GM12878 (cell line): ENCODE results near the gene SEPHS1. TPM values are rescaled to one million over a fixed set of nuclear protein-coding genes. Genes with fewer than 3 reads are reported as not detected.

Experiments used
- ATAC-seq: fragments of 200-7000 bp; cut with Tn5 transposase; 3 replicates; pipeline ENCODE4 v1.9.1; 2020; ENCODE audit warnings: mild to moderate bottlenecking, moderate library complexity
- BruUV-seq: library from RNA; stranded (reverse); fragments of 400-500 nt; replicated peaks from 2 replicates; lab custom pipeline; 2021; lab: Mats Ljungman, UMichigan
- CTCF ChIA-PET: fragments of 300-600 bp; sonication (Branson Sonifier 250); formaldehyde crosslinking; extraction: SDS; loops from one replicate; lab custom pipeline; 2021; ENCODE audit warnings: inconsistent platforms; lab: Yijun Ruan, JAX
- POLR2A ChIA-PET: fragments of 350-600 bp; formaldehyde crosslinking; extraction: SDS; loops from one replicate; lab custom pipeline; 2021; ENCODE audit warnings: inconsistent platforms; lab: Charles Lee
- RAD21 ChIA-PET: fragments of 300-600 bp; sonication (Branson Sonifier 250); formaldehyde crosslinking; loops from one replicate; lab custom pipeline; 2023; ENCODE audit warnings: antibody characterized with exemption; ENCODE audit not compliant: unreplicated experiment; lab: Charles Lee
- SMC1A ChIA-PET: fragments of 300-600 bp; sonication (Branson Sonifier 250); formaldehyde crosslinking; loops from one replicate; lab custom pipeline; 2023; ENCODE audit not compliant: unreplicated experiment, uncharacterized antibody; lab: Charles Lee
- DNase-seq: peaks from one replicate; pipeline ENCODE4 v3.0.0-alpha.2; 2011; ENCODE audit warnings: low read depth, low spot score
- FAIRE-seq: peaks from 3 replicates; lab custom pipeline; 2011; peaks lifted over from hg19 to GRCh38; lab: Jason Lieb, UNC
- H2AFZ ChIP-seq: 2 replicates; pipeline ENCODE4 v1.6.0; 2011; ENCODE audit warnings: low read depth, low read length, control low read depth; ENCODE audit not compliant: control insufficient read depth
- H3K27ac ChIP-seq: 2 replicates; pipeline ENCODE4 v1.5.1; 2011; ENCODE audit warnings: control low read depth; ENCODE audit not compliant: control insufficient read depth, insufficient read depth
- H3K27me3 ChIP-seq, 2 experiments: replicated peaks in 1 of 2; 2 replicates each; pipeline versions ENCODE4 v1.6.0 to v1.6.1; 2011; ENCODE audit warnings: low read length in 1 of 2; ENCODE audit not compliant: control insufficient read depth in 2 of 2, insufficient read depth in 2 of 2
- H3K36me3 ChIP-seq, 2 experiments: 2 replicates each; pipeline ENCODE4 v1.5.1; 2011; ENCODE audit warnings: low read length in 1 of 2; ENCODE audit not compliant: control insufficient read depth in 2 of 2, insufficient read depth in 2 of 2
- H3K4me1 ChIP-seq: 2 replicates; pipeline ENCODE4 v1.6.1; 2011; ENCODE audit warnings: mild to moderate bottlenecking, low read length, moderate library complexity, mixed read lengths; ENCODE audit not compliant: control insufficient read depth, insufficient read depth
- H3K4me2 ChIP-seq: 2 replicates; pipeline ENCODE4 v1.6.0; 2011; ENCODE audit warnings: control low read depth; ENCODE audit not compliant: control insufficient read depth, insufficient read depth
- H3K4me3 ChIP-seq: fragments of 200-600 bp; sonication (generic); 2 replicates; pipeline ENCODE4 v1.5.1; 2016
- H3K79me2 ChIP-seq: 2 replicates; pipeline ENCODE4 v1.6.0; 2011; ENCODE audit warnings: low read length; ENCODE audit not compliant: control insufficient read depth, insufficient read depth
- H3K9ac ChIP-seq: 2 replicates; pipeline ENCODE4 v1.8.0; 2011; ENCODE audit warnings: low read length, control low read depth, mixed read lengths; ENCODE audit not compliant: control insufficient read depth, insufficient read depth
- H3K9me3 ChIP-seq: replicated peaks from 3 replicates; pipeline ENCODE4 v1.5.1; 2011; ENCODE audit warnings: mild to moderate bottlenecking, low read length; ENCODE audit not compliant: control insufficient read depth, insufficient read depth
- H4K20me1 ChIP-seq: 2 replicates; pipeline ENCODE4 v1.6.0; 2011; ENCODE audit not compliant: control insufficient read depth, insufficient read depth
- E2F8 ChIP-seq: fragments of 450-650 bp; IDR thresholded peaks from 2 replicates; pipeline ENCODE4 v1.6.1; 2018; ENCODE audit warnings: mild to moderate bottlenecking, low read depth, moderate library complexity; ENCODE audit not compliant: partially characterized antibody
- RBBP5 ChIP-seq: fragments of 200-600 bp; sonication (generic); conservative IDR thresholded peaks from 2 replicates; pipeline ENCODE4 v1.6.1; 2016
- SREBF2 ChIP-seq: IDR thresholded peaks from 2 replicates; pipeline ENCODE4 v1.6.1; 2012; ENCODE audit warnings: mild to moderate bottlenecking, low read length
- WGBS: methylation state at CpG from one replicate; pipeline ENCODE4 v1.1.6; 2016; ENCODE audit warnings: low lambda C conversion rate; ENCODE audit not compliant: insufficient replicate concordance, insufficient coverage; ENCODE audit errors: missing lambda C conversion rate; 5-methylcytosine and 5-hydroxymethylcytosine counted together
- in situ Hi-C: fragments of 300-500 bp; cut with MboI; formaldehyde crosslinking; loops from 9 replicates; pipeline ENCODE4 v1.14.3; 2018; ENCODE audit warnings: mixed read lengths
- intact Hi-C: fragments of 100-400 bp; cut with micrococcal nuclease; formaldehyde crosslinking; loops from one replicate; pipeline ENCODE4 v1.14.2; 2022; ENCODE audit not compliant: unreplicated experiment
- polyA plus RNA-seq, 11 experiments: library from polyadenylated mRNA; depleted of rRNA in 4 of 11; unstranded in 6 of 11; stranded (reverse) in 5 of 11; fragments of >200 nt; fragmentation: Nextera tagmentation in 4 of 11; fragmentation: Illumina TruSeq in 1 of 11; extraction: Ambion mirVana in 4 of 11; extraction: Trizol in 1 of 11; gene quantifications; 1 replicate in 1 of 11; 2 replicates in 10 of 11; pipeline versions ENCODE4 v1.2.1 to v1.2.3, GENCODE V29; 2011 to 2016; ENCODE audit warnings: inconsistent platforms in 2 of 11, missing spikeins in 2 of 11, low read depth in 1 of 11
- total RNA-seq, 4 experiments: library from RNA; depleted of rRNA in 3 of 4; stranded (reverse); fragments of >200 nt in 3 of 4; fragmentation: Illumina TruSeq in 1 of 4; extraction: Trizol in 1 of 4; gene quantifications; 2 replicates each; pipeline versions ENCODE4 v1.2.1 to v1.2.3, GENCODE V29; 2013 to 2021

SEPHS1 gene
- total and polyA plus RNA-seq, 10 of the 15 experiments (the other 5 are each of a cell fraction or from before 2014, with no cell fraction given): 14.7 to 85.4 (median 48.5) TPM

DNA sequence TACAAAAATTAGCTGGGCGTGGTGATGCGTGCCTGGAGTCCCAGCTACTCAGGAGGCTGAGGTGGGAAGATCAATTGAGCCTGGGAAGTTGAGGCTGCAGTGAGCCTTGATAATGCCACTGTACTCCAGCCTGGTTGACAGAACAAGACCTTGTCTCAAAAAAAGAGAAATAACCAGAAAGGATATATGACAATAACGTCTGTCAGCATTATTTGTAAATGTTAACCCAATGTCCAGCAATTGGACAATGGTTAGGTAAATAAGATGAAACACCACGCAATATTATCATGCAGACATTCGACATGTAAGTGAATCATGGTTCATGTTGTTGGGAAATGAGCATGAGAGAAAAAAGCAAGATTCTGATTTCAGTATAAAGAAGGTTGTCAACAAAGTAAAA, 44.6 kb upstream of the SEPHS1 start:
- 41% methylated on average over 5 of the region's 5 CpGs for WGBS
- Histone ChIP-seq H3K27ac (no peak overlapping the region), H3K4me1 (no peaks in the 10 kb centered on the region), H2AFZ (no peak overlapping the region), H3K9me3 (no peaks in the 10 kb centered on the region), H3K9ac (no peak overlapping the region), H4K20me1 (no peaks in the 10 kb centered on the region), H3K4me2 (no peak overlapping the region), H3K27me3 (no peaks in the 10 kb centered on the region), H3K36me3 (no peaks in the 10 kb centered on the region), H3K79me2 (no peaks in the 10 kb centered on the region), H3K4me3 (no peak overlapping the region)
- intact Hi-C loops (no loop called here), in situ Hi-C loops (no loop called here)
- CTCF ChIA-PET: no interaction called here
- BruUV-seq: no TSS peak
- SMC1A ChIA-PET: interaction anchor here (0.9 kb wide), 1 partner anchor 15 kb away, joined by 3 read pairs; no protein-coding TSS in a partner anchor
- ATAC-seq (no peak), DNase-seq (no peak), FAIRE-seq (no peak)
- RAD21 ChIA-PET: no interaction called here
- no peak for TF ChIP-seq RBBP5
- TF ChIP-seq E2F8: no peak
- no peak for TF ChIP-seq SREBF2
- POLR2A ChIA-PET: no interaction called here
